ENCODE results near the gene STX10. TPM values are rescaled to one million over a fixed set of nuclear protein-coding genes. Genes with fewer than 3 reads are reported as not detected.
"Not testable (repeated sequence)": the region's sequence is repeated elsewhere in the genome, so short reads cannot be mapped to it uniquely, and the experiment has no call there.

Gene STX10
- total RNA-seq, 2 experiments from 2014 or later, result 68.4 to 69.2 TPM

DNA sequence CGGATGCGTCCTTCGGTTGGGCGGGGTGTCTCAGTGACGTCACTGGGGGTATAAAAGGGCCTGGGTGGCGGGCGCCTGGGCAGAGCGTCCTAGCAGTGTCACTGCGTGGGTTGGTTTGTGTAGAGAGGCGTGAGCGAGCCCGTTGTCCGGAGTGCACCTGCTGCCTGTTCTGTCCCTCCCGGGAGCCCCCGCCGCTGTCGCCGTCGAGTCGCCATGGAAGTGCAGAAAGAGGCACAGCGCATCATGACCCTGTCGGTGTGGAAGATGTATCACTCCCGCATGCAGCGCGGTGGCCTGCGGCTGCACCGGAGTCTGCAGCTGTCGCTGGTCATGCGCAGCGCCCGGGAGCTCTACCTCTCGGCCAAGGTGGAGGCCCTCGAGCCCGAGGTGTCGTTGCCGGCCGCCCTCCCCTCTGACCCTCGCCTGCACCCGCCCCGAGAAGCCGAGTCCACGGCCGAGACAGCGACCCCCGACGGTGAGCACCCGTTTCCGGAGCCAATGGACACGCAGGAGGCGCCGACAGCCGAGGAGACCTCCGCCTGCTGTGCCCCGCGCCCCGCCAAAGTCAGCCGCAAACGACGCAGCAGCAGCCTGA lies 2.9 kb upstream of the STX10 start:
- Mint-ChIP-seq H3K4me3 (peak overlapping the region; percentile 99), H3K27ac (peak overlapping the region; percentile 94), H3K4me1 (ENCODE audit: low read depth) (peaks cover 40% of the 10 kb centered on the region), H3K9me3 (ENCODE audit: insufficient read depth) (no peaks in the 10 kb centered on the region), H3K27me3 (ENCODE audit: low read depth) (peaks cover 2% of the 10 kb centered on the region), H3K36me3 (ENCODE audit: low read depth) (peaks cover 36% of the 10 kb centered on the region)
- ATAC-seq (peak; percentile 38), DNase-seq (peak; percentile 97)
- ChIA-PET POLR2A (interaction anchor here (0.7 to 2.2 kb wide), 37 partner anchors 10 to 964 kb away, joined by 3 to 134 read pairs (median 4); partner anchors contain the start of genes C19orf53, CALR, JUNB and NACC1), CTCF (interaction anchor here (1.2 to 2.1 kb wide), 8 partner anchors 11 to 125 kb away, joined by 3 to 15 read pairs (median 6); partner anchors contain the start of gene NACC1)

DNA sequence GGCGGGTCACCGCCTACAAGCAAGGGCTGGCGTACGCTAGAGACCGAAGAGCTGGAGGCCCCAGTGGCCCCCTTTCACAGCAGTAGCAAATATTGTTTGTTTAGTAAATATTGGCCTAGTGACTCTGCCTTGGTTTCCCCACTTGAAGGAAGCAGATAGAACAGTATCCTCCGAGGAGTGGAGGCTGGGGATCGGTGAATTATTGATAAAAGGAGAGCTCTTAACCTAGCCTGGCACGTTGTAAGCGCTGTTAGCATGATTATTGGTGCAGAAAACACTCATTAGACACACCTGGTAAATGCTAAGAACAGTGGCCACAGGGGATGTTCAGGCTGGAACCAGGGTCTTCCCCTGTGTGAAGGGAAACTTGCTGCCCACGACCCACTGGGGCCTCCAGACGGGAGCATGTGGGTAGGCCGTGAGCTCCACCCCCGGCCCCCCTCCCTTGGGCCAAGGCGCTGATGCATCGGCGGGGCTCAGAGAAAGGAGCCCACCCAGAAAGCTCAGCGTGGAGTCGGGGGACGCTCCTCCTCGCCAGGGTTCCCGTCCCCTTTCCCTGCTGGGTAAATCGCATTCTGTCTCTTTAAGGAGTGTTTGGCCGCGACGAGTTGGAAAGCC lies 2.3 kb upstream of the STX10 start:
- ATAC-seq, result peak; percentile 1
- CTCF ChIA-PET, result interaction anchor here (0.7 to 2.1 kb wide), 10 partner anchors 11 to 188 kb away, joined by 3 to 15 read pairs (median 5); partner anchors contain the start of gene NACC1
- H3K9me3 Mint-ChIP-seq (ENCODE audit: insufficient read depth), result no peaks in the 10 kb centered on the region

DNA sequence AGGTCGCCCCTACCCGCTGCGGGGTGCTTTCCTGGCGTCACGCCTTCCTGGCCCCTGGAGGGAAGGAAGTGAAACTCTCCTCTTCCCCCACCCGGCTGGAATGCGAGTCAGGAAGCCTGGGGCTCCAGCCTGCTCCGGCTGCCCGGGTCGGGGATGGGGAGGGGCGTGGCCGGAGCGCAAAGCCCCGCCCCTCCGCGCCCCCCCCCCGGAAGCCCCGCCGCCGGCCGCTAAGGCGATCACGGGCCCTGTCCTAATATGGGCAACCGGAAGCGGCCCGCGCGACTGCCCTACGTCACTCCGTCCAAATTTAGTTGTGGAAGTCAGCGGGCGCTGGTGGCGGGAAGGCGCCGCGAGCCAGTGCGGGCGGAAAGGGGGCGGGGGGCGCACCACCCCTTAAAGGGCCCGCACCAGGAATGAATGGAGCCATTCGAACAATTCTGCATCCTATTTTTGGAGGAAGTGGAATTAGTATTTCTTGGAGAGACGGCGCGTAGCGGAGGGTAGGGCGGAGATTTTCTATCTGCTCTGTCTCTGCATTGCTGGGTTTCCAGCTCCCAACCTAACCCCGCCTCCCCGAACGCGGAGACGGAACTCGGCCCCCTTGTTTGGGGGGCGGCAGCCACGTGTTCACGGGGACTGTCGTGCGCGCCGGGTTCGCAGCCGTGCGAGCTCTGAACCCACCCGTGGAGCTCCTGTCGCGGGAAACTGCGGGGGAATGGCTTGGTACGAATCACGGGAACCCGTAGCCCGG lies 1.6 kb upstream of the STX10 start:
- Mint-ChIP-seq H3K36me3 (ENCODE audit: low read depth) (peaks cover 38% of the 10 kb centered on the region), H3K4me3 (peak overlapping the region; percentile 99), H3K27ac (peak overlapping the region; percentile 99), H3K4me1 (ENCODE audit: low read depth) (peaks cover 29% of the 10 kb centered on the region), H3K27me3 (ENCODE audit: low read depth) (peaks cover 2% of the 10 kb centered on the region), H3K9me3 (ENCODE audit: insufficient read depth) (no peaks in the 10 kb centered on the region)
- ChIA-PET CTCF (interaction anchor here (0.7 to 2.1 kb wide), 10 partner anchors 12 to 187 kb away, joined by 3 to 15 read pairs (median 5); partner anchors contain the start of gene NACC1), POLR2A (interaction anchor here (0.6 to 2.2 kb wide), 33 partner anchors 10 to 695 kb away, joined by 3 to 134 read pairs (median 4); partner anchors contain the start of genes C19orf53, CALR, JUNB and NACC1)
- peak; percentile 97 for DNase-seq
- peak; percentile 52 for ATAC-seq

More for the DNA sequence above, 2.3 kb upstream of the STX10 start:
- Mint-ChIP-seq H3K4me3 (peak overlapping the region; percentile 99), H3K36me3 (ENCODE audit: low read depth) (peaks cover 36% of the 10 kb centered on the region), H3K27me3 (ENCODE audit: low read depth) (peaks cover 2% of the 10 kb centered on the region), H3K27ac (peak overlapping the region; percentile 94), H3K4me1 (ENCODE audit: low read depth) (peaks cover 34% of the 10 kb centered on the region)
- POLR2A ChIA-PET, result interaction anchor here (0.7 to 2.2 kb wide), 40 partner anchors 10 to 965 kb away, joined by 3 to 134 read pairs (median 4); partner anchors contain the start of genes C19orf53, CALR, JUNB and NACC1
- no peak for DNase-seq

DNA sequence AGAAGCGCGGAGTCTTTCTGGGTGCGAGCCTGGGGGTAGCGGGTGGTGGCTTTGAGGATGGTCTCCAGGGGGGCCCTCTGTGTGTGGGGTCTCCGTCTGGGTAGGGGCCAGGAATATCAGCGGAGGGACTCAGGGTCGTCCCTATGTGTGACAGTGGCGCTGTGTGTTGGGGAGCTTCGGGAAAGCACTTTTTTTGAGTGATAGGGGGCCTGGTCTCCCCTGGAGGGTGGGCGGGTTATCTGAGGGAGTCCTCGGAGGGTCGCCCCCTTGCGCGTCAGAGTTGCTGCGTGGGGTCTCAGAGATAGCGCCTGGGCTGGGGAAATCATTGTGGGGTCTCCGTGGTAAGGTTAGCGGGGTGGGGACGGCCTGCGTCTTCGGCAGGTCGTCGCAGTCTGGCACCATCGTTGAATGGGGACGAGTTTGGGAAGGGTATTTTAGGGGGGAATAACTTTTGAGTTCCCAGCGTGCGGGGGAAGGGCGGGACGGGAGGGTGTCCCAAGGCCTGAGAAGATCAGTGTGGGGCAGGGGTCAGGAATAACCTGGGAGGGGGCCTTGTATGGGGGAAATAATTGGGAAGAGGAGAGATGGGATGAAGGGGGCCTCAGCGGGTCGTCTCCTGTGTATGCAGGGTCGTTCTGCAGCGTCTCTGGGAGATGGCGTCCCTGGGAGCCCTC lies 893 bp upstream of the STX10 start:
- ATAC-seq, result no peak
- ChIA-PET CTCF (interaction anchor here (1.8 to 2.3 kb wide), 4 partner anchors 17 to 112 kb away, joined by 5 to 11 read pairs (median 6); no protein-coding TSS in a partner anchor), POLR2A (interaction anchor here (0.5 to 2.1 kb wide), 6 partner anchors 17 to 623 kb away, joined by 3 to 11 read pairs (median 4); partner anchors contain the start of genes C19orf53 and NACC1)

DNA sequence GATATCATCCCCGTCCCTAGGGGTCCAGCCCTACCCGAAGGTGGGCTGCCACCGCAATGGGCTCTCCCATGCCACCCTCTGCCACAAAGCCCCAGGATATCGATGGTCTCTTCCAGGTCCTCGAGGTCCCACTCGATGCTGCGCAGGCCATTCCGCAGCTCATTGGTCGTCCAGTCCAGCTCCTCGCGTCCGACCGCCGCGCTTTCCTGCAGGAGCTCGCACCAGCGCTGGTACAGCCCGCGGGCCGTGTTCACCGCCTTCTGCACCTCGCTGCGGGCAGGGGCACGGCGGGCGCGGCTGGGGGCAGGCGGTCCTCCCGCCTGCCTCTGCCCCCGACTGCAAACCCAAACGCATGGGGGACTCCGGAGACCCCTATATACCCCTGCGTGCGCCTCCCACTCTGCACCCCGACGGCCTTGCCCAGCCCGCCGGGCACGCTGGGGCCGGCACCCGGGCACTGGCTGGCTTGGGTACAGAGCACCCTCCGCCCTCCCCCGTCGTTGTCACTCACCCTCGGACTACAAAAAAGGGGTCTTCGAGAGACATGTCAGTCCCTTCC lies 468 bp downstream of the STX10 start:
- Mint-ChIP-seq H3K36me3 (ENCODE audit: low read depth) (peaks cover 24% of the 10 kb centered on the region), H3K27me3 (ENCODE audit: low read depth) (peaks cover 2% of the 10 kb centered on the region), H3K4me1 (ENCODE audit: low read depth) (peaks cover 20% of the 10 kb centered on the region), H3K9me3 (ENCODE audit: insufficient read depth) (no peaks in the 10 kb centered on the region), H3K27ac (peak overlapping the region; percentile 99), H3K4me3 (peak overlapping the region; percentile 99)
- CTCF ChIA-PET, result interaction anchor here (0.9 to 2.3 kb wide), 7 partner anchors 14 to 184 kb away, joined by 3 to 11 read pairs (median 6); partner anchors contain the start of gene NACC1
- POLR2A ChIA-PET, result interaction anchor here (0.5 to 2.1 kb wide), 9 partner anchors 13 to 1200 kb away, joined by 3 to 15 read pairs (median 4); partner anchors contain the start of gene NACC1
- peak; percentile 62 for DNase-seq
- ATAC-seq, result peak; percentile 2

More for the DNA sequence above, 893 bp upstream of the STX10 start:
- H3K36me3 Mint-ChIP-seq (ENCODE audit: low read depth), result peaks cover 33% of the 10 kb centered on the region
- peak overlapping the region; percentile 99 for H3K4me3 Mint-ChIP-seq
- H3K4me1 Mint-ChIP-seq (ENCODE audit: low read depth), result peaks cover 23% of the 10 kb centered on the region
- no peaks in the 10 kb centered on the region for H3K9me3 Mint-ChIP-seq (ENCODE audit: insufficient read depth)
- H3K27me3 Mint-ChIP-seq (ENCODE audit: low read depth), result peaks cover 2% of the 10 kb centered on the region
- H3K27ac Mint-ChIP-seq, result peak overlapping the region; percentile 99
- peak; percentile 53 for DNase-seq

DNA sequence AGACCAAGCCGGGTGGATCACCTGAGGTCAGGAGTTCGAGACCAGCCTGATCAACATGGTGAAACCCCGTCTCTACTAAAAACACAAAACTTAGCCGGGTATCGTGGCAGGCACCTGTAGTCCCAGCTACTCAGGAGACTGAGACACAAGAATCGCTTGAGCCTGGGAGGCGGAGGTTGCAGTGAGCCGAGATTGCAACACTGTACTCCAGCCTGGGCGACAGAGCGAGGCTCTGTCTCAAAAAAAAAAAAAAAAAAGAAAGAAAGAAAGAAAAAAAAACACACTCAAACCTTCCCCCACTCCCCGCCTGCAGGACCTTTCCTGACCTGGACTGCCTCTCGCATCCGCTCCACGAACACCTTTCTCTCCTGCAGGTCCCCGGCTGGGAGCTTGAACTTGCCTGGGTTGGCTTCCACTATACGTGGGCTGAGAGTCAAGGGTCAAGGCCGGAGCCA lies 975 bp downstream of the STX10 start:
- not testable (repeated sequence) for DNase-seq; ATAC-seq; H3K9me3 Mint-ChIP-seq (ENCODE audit: insufficient read depth); H3K27me3 Mint-ChIP-seq (ENCODE audit: low read depth)
- CTCF ChIA-PET, result interaction anchor here (0.9 to 2.3 kb wide), 7 partner anchors 14 to 184 kb away, joined by 3 to 11 read pairs (median 6); partner anchors contain the start of gene NACC1
- POLR2A ChIA-PET, result interaction anchor here (0.7 to 2.1 kb wide), 5 partner anchors 14 to 32 kb away, joined by 3 to 15 read pairs (median 5); partner anchors contain the start of gene NACC1
- peak overlapping the region; percentile 66 for H3K27ac Mint-ChIP-seq
- peak overlapping the region; percentile 99 for H3K4me3 Mint-ChIP-seq
- peaks cover 21% of the 10 kb centered on the region for H3K36me3 Mint-ChIP-seq (ENCODE audit: low read depth)
- H3K4me1 Mint-ChIP-seq (ENCODE audit: low read depth), result peaks cover 20% of the 10 kb centered on the region

DNA sequence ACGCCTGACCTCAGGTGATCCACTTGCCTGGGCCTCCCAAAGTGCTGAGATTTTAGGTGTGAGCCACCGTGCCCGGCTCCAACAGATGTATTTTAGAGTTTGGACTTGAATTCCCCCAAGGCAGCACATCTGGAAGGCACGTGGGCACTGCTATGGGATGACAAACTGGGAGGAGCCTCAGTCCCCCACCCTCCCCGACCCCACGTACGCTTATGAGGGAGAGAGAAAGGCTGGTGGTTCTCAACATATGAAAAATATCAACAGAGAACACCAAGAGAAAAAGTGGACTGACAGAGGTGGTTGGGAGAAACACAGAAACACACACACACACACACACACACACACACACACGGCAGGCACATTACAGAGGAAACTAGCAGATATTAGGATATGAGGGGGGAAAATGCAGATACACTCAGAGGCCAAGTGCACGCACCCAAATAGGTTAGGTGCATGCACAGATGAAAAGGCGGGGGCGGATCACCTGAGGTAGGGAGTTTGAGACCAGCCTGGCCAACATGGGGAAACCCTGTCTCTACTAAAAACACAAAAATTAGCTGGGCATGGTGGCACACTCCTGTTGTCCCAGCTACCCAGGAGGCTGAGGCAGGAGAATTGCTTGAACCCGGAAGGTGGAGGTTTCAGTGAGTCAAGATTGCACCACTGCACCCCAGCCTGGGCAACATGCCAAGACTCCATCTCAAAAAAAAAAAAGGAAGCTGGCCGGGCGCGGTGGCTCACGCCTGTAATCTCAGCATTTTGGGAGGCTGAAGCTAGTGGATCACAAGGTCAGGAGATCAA lies 3.2 kb downstream of the STX10 start:
- no peak for ATAC-seq
- H3K4me3 Mint-ChIP-seq, result no peak overlapping the region
- peaks cover 10% of the 10 kb centered on the region for H3K36me3 Mint-ChIP-seq (ENCODE audit: low read depth)
- no peak overlapping the region for H3K27ac Mint-ChIP-seq
- no peak for DNase-seq
- POLR2A ChIA-PET, result no interaction called here
- CTCF ChIA-PET, result interaction anchor here (1.2 kb wide), 1 partner anchor 42 kb away, joined by 4 read pairs; no protein-coding TSS in a partner anchor
- H3K27me3 Mint-ChIP-seq (ENCODE audit: low read depth), result no peaks in the 10 kb centered on the region
- no peaks in the 10 kb centered on the region for H3K9me3 Mint-ChIP-seq (ENCODE audit: insufficient read depth)
- peaks cover 18% of the 10 kb centered on the region for H3K4me1 Mint-ChIP-seq (ENCODE audit: low read depth)

DNA sequence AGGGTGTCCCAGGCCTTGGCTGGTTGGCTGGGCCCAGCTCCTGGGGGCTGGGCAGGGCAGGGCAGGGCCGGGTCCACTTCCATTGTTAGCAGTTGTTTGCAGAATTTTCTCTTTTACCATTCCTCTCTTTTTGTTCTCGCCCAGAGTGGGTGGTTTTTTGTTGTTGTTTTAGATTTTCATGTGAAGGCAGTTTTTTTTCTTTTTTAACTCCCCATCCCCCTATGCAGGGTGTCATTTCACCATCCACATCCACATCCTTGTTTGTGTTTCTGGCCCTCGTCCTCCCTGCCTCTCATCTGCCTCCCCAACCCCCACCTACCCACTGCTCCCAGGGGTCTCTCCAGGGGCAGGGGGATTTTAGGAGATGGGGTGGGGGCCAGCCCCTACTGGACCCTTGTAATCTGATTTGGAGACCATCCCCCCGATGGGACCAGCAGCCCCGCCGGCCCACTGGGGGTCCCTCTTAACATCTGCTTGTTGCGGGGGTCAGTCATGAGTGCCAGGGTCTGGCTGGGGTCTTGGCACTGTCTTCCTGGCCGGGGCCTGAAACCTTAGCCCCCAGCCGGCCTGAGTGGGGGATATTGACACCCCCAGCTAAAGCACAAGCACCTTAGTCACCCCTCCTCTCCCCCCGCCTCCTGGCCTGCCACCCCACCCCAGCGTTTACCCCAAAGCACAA lies 10.4 kb downstream of the STX10 start:
- no peak for ATAC-seq
- POLR2A ChIA-PET, result no interaction called here

DNA sequence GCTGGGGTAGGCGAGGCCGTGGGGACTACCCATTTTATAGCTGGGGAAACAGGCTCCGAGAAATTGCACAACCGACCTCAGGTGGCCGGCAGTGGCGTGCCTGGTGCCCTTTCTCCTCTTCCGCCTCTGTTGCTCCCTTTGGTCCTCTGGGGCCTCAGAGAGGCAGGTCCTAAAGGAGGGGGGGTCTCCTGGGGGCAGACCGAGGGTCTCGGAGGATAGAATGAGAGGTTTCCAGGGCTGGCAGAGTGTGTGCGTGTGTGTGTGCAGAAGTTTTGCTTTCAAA lies 11.3 kb downstream of the STX10 start:
- POLR2A ChIA-PET, result interaction anchor here (0.6 kb wide), 1 partner anchor 14 kb away, joined by 3 read pairs; no protein-coding TSS in a partner anchor
- Mint-ChIP-seq H3K9me3 (ENCODE audit: insufficient read depth) (no peaks in the 10 kb centered on the region), H3K27ac (no peak overlapping the region)

More for the DNA sequence above, 10.4 kb downstream of the STX10 start:
- H3K9me3 Mint-ChIP-seq (ENCODE audit: insufficient read depth), result no peaks in the 10 kb centered on the region
- no peak overlapping the region for H3K4me3 Mint-ChIP-seq
- no peaks in the 10 kb centered on the region for H3K27me3 Mint-ChIP-seq (ENCODE audit: low read depth)
- peaks cover 21% of the 10 kb centered on the region for H3K36me3 Mint-ChIP-seq (ENCODE audit: low read depth)
- DNase-seq, result no peak
- H3K4me1 Mint-ChIP-seq (ENCODE audit: low read depth), result peaks cover 3% of the 10 kb centered on the region
- CTCF ChIA-PET, result no interaction called here
- H3K27ac Mint-ChIP-seq, result peak overlapping the region; percentile 67

More for the DNA sequence above, 11.3 kb downstream of the STX10 start:
- no peaks in the 10 kb centered on the region for H3K27me3 Mint-ChIP-seq (ENCODE audit: low read depth)
- H3K4me3 Mint-ChIP-seq, result no peak overlapping the region
- ATAC-seq, result no peak
- peaks cover 21% of the 10 kb centered on the region for H3K36me3 Mint-ChIP-seq (ENCODE audit: low read depth)
- DNase-seq, result no peak
- H3K4me1 Mint-ChIP-seq (ENCODE audit: low read depth), result peaks cover 3% of the 10 kb centered on the region
- CTCF ChIA-PET, result no interaction called here
